RPMI8226 (cell line): ENCODE results near the gene TBXA2R.
"Not testable (repeated sequence)": the region's sequence is repeated elsewhere in the genome, so short reads cannot be mapped to it uniquely, and the experiment has no call there.

Experiments
- DNase-seq: peaks from one replicate; pipeline ENCODE4 v3.0.0-alpha.2; 2015

TBXA2R gene

GRCh38 chr19:3606690-3607289 is at the start of gene TBXA2R:
TSS of gene TBXA2R (minus strand) at chr19:3606875. CDS start at chr19:3600634, 6,241 bp downstream.
- peak; percentile 54 for DNase-seq

- no peak for DNase-seq
Observed at GRCh38 chr19:3656073-3656746, 49.5 kb upstream of the TBXA2R start.

GRCh38 chr19:3655402-3656072 is 48.9 kb upstream of the TBXA2R start:
- DNase-seq, result no peak

DNA sequence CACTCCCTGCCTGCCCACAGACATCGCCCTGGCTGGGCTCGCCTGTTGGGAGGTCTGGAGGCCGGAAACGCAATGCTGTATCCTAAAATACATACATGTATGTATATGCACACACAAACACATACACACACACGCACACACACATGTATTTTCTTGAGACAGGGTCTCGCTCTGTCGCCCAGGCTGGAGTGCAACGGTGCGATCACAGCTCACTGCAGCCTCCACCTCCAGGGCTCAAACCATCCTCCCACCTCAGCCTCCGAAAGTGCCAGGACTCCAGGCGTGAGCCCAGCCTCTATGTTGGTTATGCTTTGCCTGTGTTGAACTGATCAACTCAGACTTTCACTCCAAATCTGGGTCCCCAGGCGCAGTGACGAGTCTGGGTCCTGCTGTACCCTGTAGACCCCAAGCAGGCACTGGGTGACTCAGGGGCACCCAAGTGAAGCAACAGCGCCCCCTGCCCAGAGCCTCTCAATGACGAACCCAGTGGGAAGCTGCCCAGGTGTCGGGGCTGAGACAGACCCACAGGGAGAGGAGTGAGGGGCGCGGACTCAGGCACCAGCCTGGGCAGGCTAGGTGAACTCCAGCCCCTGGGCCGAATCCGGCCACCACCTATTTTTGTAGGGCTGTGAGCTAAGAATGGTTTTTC is 47.3 kb upstream of the TBXA2R start:
- no peak for DNase-seq

GRCh38 chr19:3653081-3653795 is 46.6 kb upstream of the TBXA2R start:
- DNase-seq, result no peak

DNA sequence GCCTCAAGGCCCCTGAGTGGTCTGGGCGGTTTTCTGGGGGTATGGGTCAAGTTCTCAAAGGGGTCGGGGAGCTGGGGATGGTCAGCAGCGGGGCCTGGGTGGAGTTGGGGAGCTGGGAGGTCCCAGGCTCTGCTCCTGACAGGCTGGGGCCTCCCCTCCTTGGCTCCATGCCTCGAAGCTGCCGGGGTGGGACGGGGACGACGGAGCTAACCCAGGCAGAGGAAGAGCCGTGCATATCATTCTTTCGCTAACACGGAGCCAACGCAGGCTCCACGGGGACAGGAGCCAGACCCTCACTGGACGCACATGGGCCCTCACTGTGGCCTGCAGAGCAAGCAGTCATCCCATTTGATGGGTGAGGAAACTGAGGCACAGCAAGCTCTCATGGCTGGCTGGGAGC is 45.7 kb upstream of the TBXA2R start:
- no peak for DNase-seq

DNA sequence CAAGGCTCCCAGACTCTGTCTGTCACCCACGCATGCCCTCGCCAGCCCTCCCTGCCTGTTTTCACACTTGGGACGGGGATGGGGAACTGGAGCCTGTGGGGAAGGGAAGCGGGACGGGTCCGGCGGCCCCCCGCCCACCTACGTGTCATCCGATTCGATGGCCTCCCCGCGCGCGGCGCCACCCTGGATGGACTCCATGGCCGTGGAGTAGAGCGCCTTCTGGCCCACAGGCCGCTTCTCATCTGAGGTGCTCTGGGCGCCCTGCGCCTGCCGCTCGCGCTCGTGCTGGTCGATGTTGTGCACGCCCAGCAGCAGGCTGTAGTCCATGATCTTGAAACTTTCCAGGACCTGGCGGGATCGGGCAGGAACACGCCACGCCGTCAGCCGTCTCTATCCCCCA is 45.0 kb upstream of the TBXA2R start:
- DNase-seq, result no peak

- DNase-seq, result no peak
Observed at GRCh38 chr19:3649888-3650287, 43.2 kb upstream of the TBXA2R start.

- no peak for DNase-seq
Observed at GRCh38 chr19:3648037-3648905, 41.6 kb upstream of the TBXA2R start.

DNA sequence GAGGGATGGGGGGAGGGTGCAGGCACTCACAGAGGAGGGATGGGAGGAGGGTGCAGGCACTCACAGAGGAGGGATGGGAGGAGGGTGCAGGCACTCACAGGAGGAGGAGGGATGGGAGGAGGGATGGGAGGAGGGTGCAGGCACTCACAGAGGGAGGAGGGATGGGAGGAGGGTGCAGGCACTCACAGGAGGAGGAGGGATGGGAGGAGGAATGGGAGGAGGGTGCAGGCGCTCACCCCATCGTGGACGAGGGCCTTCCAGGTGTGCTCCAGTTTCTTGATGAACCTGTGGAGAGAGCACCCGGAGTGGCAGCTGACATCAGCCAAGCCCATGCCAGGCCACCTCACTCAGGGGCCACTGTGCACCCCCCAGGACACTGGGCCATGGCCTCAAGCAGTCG is 40.4 kb upstream of the TBXA2R start:
- not testable (repeated sequence) for DNase-seq

GRCh38 chr19:3646336-3647092 is 39.8 kb upstream of the TBXA2R start:
- DNase-seq, result no peak

DNA sequence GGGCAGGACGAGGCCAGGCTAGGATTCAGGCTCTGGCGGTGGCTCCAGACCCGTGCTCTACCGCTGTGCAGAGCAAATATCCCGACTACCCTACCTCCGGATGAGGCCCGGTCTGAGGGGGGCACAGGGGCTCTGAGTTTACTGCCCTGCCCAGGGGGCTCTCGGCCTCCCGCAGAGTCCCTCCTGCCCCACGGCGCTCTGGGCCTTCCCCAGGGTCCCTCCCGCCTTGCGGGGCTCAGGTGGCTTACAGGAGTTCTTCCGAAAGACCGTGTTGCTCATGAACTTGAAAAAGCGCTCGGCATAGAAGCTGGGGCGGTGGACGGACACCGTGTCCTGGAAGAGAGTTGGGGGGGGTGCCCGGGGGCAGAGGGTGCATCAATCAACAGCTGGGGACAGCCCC is 39.1 kb upstream of the TBXA2R start:
- no peak for DNase-seq

DNA sequence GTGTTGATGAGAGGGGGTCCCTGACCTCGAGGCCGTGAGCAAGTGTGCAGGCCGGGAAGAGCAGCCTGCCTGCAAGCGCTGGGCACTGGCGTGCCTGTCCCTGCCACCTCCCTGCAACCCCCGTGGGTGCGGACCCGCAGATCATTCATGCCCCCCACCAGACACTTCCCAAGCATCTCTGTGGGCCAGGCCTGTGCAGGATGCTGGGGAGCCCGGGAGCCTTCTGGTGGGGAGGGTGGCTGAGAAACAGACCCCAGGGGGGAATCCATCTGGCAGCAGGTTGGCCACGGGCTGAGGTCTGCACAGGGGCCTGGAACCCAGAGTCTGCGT is 38.4 kb upstream of the TBXA2R start:
- DNase-seq, result no peak

DNA sequence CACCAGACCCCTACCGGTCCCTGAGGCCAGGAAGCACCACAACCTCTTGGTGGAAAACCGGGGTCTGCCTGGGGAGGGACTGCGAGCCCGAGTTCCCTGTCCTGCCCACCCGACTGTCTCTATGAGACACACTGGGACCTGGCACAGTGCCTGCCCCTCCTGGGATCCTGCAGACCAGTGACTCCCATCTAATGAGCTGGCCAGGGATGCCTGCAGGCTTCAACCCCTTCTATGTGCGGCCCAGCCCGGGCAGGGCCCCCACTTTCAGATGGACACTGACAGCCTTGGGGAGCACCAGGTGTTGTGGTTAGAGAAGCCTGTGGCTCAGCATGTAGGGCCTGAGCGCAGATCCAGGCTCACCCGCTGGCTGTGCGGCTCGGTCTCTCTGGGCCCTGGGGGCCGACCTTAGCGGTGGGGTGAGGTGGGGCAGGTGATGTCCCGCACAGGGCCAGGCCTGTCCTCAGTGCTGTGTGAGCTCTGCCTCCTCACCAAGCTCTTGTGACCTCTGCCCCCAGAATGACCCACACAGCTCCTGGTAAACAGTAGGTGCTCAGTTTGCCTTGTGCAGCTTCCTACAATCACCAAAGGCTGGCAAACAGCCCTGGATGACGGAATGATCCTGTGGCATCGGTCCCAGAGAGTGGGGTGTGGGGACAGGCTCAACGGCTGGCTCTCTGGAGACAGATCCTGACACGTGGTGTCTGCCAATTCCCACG is 37.8 kb upstream of the TBXA2R start:
- no peak for DNase-seq

GRCh38 chr19:3643674-3644313 is 37.1 kb upstream of the TBXA2R start:
- DNase-seq, result no peak

DNA sequence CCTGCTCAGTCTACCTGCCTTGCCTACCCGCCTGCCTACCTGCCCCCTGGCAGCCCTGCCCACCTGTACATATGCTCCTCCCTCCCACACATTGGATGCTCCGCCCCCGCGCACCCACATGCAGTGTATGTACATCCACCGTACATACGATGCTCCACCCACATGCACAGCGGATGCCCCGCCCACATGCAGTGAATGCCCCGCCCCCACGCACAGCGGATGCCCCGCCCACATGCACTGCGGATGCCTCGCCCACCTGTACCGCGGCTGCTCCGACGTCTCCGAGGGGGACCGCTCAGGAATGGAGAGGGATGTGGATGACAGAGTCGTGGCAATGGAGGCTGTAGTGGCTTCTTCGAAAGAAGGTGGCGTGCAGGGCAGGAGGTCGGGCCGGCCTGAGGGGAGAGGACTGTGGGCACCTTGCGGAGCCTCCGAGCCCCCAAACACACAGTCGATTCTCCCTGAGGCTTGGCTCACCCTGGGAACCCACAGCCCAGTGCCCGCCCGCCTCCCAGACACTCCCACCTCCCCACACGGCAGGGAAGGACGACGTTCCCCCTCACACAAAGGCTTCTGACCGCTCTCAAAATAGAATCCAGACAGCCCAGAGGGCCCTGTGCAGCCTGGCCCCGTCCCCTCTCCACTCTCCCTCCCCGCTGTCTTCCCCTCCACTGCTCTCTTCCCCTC is 36.5 kb upstream of the TBXA2R start:
- DNase-seq, result no peak

GRCh38 chr19:3642296-3642695 is 35.6 kb upstream of the TBXA2R start:
- no peak for DNase-seq

GRCh38 chr19:3641515-3642269 is 35.0 kb upstream of the TBXA2R start:
- no peak for DNase-seq

GRCh38 chr19:3639479-3639878 is 32.8 kb upstream of the TBXA2R start:
- DNase-seq, result no peak
